Stimulated activated CD4-positive, alpha-beta T cell treated with anti-CD3 and anti-CD28 coated beads, Interleukin-15, amount 100 ng/mL, for 1 hour (primary cell): ENCODE results near the gene CHCHD6.

Experiments
- DNase-seq, 2 donors: peaks; one replicate each; pipeline ENCODE4 v3.0.0-alpha.2; 2020; ENCODE audit warnings: low read depth in 1 of 2, low spot score in 1 of 2

The CHCHD6 gene

DNA sequence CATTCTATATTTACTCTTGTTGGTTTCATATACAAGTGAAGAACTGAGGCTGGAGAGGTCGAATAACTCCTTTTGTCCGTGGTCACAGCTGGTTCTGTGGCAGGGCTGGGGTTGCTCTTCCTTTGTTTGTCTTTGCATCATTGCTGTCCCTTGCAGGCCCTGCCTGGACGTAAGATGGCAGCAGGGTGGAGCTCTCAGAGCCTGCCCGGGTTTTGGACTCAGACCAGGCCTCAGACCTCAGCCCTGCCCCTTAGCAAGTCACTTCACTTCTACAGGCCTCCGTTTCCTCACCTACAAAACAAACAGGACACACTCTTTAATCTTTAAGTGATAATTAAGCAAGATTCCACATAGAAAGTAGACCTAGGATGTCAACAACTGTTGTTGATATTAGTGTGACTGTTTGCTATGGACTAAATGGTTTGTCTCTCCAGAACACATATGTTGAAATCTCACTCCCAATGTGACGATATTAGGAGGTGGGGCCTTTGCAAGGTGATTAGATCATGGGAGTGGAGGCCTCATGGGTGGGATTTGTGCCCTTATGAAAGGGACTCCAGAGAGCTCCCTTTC lies 213.3 kb downstream of the CHCHD6 start:
- DNase-seq, result no peak

DNA sequence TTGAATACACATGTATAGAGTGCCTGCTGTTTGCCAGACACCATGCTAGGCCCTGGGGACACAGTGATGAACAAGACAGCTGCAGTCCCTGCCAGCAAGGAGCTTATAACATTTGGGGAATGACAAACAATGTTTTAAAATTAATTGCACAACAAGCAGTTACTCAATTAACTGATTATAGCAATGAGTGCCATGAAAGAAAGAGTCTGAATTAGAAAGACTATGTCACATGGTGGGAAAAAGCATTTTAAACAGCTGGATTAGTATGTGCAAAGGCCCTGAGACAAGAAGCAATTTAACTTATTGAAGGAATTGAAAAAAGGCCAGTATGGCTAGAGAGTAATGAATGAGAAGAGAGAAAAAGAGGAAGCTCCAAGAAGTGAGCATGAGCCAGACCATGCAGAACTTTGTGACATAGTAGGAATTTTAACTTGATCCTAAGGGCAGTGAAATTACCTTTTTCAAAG lies 214.3 kb downstream of the CHCHD6 start:
- DNase-seq, result no peak

DNA sequence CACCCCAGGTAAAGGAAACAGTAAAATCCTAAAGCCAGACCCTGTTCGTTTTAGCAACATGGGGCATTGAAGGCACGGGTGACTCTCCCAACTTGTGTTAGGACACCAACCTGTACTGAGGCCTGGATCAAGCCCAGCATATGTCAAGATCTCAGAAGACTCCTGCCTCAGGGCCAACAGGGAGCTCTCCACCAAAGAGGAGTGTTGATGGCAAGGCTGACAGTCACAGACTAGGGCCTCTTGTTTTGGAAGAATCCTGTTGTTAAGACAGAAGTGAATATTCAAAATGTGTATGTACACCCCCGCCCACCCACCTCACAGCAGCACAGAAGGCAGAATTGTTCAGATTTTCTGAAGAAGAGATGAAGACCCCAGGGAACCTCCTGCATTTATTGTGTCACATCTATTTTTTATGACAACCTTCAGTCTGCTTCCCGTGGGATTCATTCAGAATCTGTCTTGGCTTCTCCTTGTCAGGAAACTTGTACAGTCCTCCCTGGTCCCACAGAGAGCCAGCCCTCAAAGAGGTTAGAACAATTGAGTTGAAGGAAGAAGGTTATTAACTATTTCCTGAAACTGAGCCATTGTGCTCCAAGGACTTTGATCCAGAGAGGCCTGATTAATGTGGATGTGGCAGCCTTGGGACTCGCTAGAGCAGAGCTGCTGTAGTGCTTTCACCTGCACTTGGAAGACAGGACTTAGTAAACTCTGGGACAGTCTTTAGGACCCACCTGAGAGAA lies 217.2 kb downstream of the CHCHD6 start:
- DNase-seq, result no peak

DNA sequence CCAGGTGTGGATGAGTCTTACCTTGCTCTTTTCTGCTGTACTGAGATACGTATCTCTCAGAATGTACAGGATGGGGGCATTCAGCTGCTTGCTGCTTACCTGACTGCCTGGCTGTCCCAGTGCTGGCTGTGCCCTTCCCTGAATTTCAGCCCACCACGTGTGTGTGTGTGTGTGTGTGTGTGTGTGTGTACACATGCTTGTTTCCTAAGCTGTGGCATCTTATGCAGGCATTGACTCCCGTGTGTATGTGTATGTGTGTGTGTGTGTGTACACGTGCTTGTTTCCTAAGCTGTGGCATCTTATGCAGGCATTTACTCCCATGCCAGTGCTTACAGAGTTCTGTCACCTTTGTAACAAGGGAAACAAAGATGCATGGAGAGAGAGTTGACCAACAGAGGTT lies 218.4 kb downstream of the CHCHD6 start:
- no peak for DNase-seq

- DNase-seq, result no peak
Measured at GRCh38 chr3:126923423-126923822, 219.4 kb downstream of the CHCHD6 start.

DNA sequence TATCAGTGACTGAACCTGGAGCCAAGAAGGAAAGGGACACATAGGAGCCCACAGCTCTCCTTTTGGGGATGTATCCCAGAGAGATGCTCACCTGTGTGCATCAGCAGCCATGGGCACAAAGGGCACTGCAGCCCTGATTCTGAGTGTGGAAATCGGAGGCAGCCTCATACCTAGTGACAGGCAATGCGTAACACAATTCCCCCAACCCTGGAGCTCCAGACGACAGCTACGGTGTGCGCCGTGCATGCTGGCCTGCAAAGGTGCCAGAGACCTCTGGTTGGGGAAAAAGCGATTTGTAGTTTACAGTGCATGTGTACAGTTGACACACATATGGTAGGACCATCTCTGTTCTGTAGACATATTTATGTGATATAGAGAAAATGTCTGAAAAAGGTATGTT lies 219.9 kb downstream of the CHCHD6 start:
- DNase-seq, result no peak

DNA sequence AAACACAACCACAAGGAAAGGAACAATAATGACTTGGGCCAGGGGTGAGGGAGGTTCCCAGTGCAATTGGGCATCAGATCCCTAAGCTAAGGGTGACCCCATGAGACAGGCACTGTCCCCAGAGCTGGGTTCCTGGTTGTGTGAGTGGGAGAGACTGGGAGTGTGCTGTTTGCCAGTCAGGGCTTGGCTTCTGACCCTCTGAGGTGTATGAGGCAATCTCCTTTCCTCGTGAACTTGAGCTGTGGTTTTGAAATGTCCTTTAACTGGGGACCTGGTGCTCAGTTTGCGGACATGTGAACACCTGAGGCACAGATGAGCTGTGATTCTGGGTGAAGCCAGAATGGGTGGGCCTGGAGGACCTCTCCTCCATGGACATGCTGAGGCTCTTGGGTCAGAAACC lies 220.4 kb downstream of the CHCHD6 start:
- DNase-seq, result no peak

- no peak for DNase-seq
Measured at GRCh38 chr3:126925411-126926171, 221.6 kb downstream of the CHCHD6 start.

DNA sequence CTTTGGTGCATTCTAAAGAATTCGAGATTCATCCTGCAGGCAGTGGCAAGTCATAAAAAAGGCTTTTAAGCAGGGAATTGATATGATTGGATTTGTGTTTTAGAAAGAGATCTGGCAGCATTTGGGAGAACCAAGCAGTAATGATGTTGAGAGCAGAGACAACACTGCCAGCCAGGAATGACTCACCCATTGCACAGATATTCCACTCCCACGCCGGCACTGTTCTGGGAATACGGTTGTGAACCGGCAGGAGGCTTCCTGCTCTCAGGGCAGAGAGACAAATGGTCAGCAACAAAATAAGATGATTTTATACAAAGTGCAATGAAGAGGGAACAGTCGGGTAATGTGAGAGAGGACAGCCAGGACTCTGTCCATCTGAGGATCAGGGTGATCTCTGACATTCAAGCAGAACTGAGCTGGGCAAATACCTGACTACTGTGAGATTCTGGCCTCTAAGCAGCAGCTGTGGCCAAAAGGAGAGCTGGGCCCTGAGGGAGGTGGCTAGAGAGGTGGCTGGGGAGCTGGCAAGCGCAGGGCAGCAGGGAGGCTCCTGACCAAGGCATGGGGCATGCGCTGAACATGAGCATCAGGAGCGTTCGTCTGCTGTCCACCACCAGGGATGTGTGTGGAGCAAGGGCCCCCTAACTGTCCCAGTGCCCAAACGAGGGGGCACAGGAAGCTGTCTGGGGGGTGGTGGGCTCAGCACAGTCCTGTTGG lies 222.8 kb downstream of the CHCHD6 start:
- no peak for DNase-seq

DNA sequence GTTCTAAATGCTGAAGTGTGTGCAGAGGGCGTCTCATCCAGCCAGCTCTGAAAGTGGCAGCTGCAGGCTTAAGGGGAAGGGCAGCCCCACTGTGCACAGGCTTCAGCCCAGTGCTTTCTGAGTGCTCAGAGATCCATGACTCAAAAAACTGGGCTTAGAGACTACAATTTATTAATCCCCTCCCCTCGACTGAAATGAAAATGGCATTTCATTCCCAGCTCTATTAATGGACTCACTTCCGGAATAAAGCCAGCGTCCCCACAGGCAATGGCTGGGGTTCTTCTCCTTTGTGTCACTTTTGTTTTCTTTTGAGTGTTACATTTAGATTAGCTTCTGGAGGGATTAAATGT lies 223.3 kb downstream of the CHCHD6 start:
- no peak for DNase-seq

DNA sequence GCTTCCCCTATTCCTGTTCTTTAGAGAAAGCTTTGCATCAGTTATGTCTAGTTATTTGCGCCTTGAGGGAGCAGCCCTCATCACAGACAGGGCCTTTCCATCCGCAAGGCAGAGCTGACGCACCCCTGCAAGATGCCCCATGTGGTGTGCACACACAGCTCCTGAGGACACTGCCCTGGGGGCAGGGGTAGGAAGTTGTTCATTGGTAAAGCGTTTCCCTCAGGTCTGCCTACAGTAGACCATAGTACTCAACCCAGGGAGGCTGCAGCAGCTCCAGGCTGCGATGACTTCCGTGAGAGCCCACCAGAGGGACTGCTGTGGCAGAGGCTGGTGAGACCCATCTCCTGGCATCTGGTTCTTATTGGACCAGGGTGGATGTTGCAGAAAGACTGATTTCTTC lies 223.8 kb downstream of the CHCHD6 start:
- DNase-seq, result no peak

- DNase-seq, result no peak
Measured at GRCh38 chr3:126928921-126929474, 225.0 kb downstream of the CHCHD6 start.

GRCh38 chr3:126930936-126931600 lies 227.0 kb downstream of the CHCHD6 start:
- no peak for DNase-seq

GRCh38 chr3:126931806-126932187 lies 227.8 kb downstream of the CHCHD6 start:
- no peak for DNase-seq

GRCh38 chr3:126932188-126932931 lies 228.3 kb downstream of the CHCHD6 start:
- no peak for DNase-seq

DNA sequence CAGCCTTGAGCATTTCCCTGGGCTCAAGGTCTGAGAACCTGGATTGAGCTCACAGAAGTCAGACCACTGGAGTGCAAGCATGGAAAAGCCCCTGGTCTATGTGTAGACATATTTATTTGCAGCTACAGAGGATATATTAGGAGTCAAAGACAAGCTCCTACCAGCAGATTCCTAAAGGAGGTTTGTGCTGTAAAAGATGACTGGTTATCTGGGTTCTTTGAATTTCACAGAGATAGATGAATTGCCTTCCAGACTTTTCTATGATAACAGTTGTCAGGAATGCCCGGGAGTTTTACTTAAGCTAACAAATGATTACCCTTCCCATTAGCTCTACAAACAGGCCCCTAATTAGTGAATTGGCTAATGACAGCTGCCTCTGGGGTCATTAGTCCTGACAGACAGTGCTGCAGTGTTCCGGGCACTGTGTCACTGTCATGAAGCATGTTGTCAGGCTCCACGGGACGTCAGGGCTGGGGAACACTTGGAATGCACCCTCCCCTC lies 230.0 kb downstream of the CHCHD6 start:
- no peak for DNase-seq

GRCh38 chr3:126934991-126935390 lies 231.0 kb downstream of the CHCHD6 start:
- no peak for DNase-seq

- DNase-seq, result no peak
Measured at GRCh38 chr3:126935756-126936509, 231.9 kb downstream of the CHCHD6 start.

GRCh38 chr3:126936853-126937425 lies 232.9 kb downstream of the CHCHD6 start:
- no peak for DNase-seq
